Stimulated activated naive B cell treated with anti-CD40 and anti-IgM and Interleukin-4, amounts not matched to agents 10 μg/mL and 1 μg/mL and 100 μg/mL, for 72 hours (primary cell): ENCODE results near the gene SKAP1.

Experiments
- ATAC-seq, 2 donors: fragments of 150-1000 bp; cut with Tn5 transposase; replicated peaks; 2 replicates each; pipeline ENCODE4 v1.10.0; 2021; ENCODE audit warnings: moderate library complexity in 1 of 2
- DNase-seq: peaks from one replicate; pipeline ENCODE4 v3.0.0; 2021
- H3K27ac Mint-ChIP-seq: one replicate; pipeline ENCODE4 v1.8.0; 2022; ENCODE audit warnings: mild to moderate bottlenecking, mixed read lengths
- H3K27me3 Mint-ChIP-seq, 2 donors: one replicate each; pipeline ENCODE4 v1.8.0; 2022; ENCODE audit warnings: mixed read lengths in 2 of 2
- H3K36me3 Mint-ChIP-seq, 2 donors: one replicate each; pipeline ENCODE4 v1.8.0; 2022; ENCODE audit warnings: mixed read lengths in 2 of 2, mild to moderate bottlenecking in 1 of 2
- H3K4me1 Mint-ChIP-seq, 2 donors: one replicate each; pipeline ENCODE4 v1.8.0; 2022; ENCODE audit warnings: mixed read lengths in 2 of 2, mild to moderate bottlenecking in 1 of 2
- H3K4me3 Mint-ChIP-seq, 2 donors: one replicate each; pipeline ENCODE4 v1.8.0; 2022; ENCODE audit warnings: mild to moderate bottlenecking in 2 of 2, mixed read lengths in 2 of 2, moderate library complexity in 1 of 2
- H3K9me3 Mint-ChIP-seq, 2 donors: one replicate each; pipeline ENCODE4 v1.8.0; 2022; ENCODE audit warnings: mixed read lengths in 2 of 2, mild to moderate bottlenecking in 1 of 2

Gene SKAP1

DNA sequence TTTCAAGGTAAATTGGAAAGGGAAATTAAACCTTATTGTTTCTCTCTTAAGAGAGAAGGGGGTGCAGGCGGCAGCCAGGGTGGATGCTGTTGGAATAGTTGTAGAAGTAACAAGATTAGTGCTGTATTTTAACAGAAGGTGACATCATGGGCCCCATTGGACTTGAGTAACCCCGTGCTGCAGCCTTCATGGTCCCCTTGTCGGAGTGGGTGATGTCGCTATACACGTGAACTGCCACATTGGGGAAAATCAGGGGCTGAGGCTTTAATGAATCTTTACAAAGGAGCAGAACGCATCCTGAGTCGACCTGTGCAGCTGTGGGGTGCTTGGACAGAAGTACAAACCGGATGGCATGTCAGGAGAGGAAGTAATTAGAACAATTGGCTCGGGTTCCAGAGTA lies 319.3 kb downstream of the SKAP1 start:
- Mint-ChIP-seq H3K4me1 (peaks cover 30 to 60% of the 10 kb centered on the region in 2 donors), H3K9me3 (peaks cover 0 to 3% of the 10 kb centered on the region in 2 donors), H3K36me3 (peaks cover 46 to 50% of the 10 kb centered on the region in 2 donors), H3K27me3 (no peaks in the 10 kb centered on the region), H3K4me3 (peak overlapping the region; percentile 73 to 91), H3K27ac (peak overlapping the region; percentile 95)
- no peak for ATAC-seq
- no peak for DNase-seq

DNA sequence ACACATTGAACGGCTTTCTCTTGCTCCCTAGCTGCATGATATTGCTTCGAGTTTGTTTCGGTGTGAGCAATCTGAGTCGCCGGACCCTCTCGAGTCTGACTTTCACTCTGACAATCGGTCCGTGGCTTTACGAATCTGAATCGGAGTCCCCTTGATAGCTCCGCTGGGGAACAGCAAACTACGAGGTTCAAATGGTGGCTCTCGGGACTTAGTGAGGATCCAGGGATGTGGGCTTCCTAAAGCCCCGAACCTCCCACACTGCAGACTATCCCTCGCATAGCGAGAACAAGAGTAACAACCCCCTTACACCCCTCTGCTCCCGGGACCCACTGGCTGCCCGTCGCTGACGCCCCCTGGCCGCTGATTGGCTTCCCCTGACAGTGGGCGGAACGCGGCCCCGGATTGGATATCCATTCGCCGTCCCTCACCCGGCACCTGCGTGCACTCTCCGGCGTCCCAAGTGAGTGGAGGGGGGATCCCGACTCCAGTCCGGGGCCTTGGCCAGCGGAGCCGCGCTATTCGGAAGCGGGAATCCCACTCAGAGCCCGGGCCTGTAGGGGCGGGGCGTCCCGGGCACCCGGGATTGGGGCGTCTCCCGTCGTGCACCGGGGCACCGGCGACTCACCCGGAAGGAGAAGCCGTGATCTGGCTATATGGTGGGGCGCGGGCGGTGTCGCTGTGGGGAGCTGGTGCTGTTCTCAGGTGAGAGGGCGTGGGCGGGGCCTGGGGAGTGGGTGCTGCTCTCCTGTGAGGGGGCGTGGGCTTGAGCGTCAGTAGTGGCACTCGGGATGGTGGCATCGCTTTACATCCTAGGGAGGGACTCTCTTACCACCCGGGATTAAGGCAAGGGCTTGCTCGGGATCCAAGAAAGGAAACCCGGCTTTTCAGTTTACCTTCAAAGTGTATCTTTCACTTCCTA lies 322.6 kb downstream of the SKAP1 start, which contains the start of gene SNX11:
Gene SNX11, plus strand, starts transcription at position 630 of the 919 bp plus-strand sequence. CDS start 4,278 bp downstream, outside the sequence.
- Mint-ChIP-seq H3K4me3 (peak within 1 kb of the TSS; percentile 73 to 91), H3K36me3 (peaks cover 31 to 39% of the 10 kb centered on the region in 2 donors), H3K27me3 (no peaks in the 10 kb centered on the region), H3K9me3 (peaks cover 2 to 11% of the 10 kb centered on the region in 2 donors), H3K4me1 (peaks cover 28 to 65% of the 10 kb centered on the region in 2 donors), H3K27ac (peak within 1 kb of the TSS; percentile 95)
- ATAC-seq: peak; percentile 73 to 78
- DNase-seq: peak; percentile 91

DNA sequence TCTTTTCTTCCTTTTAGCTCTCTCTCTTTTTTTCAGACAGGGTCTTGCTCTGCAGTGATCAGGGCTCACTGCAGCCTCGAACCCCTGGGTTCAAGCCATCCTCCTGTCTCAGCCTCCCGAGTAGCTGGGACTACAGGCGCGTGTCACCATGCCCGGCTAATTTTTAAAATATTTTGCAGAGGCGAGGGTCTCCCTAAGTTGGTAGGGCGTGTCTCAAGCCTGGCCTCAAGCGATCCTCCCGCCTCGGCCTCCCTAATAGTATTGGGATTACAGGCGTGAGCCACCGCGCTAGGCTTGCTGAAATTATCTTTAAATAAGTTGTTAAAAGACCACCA lies 323.2 kb downstream of the SKAP1 start:
- peaks cover 25 to 33% of the 10 kb centered on the region in 2 donors for H3K36me3 Mint-ChIP-seq
- H3K4me3 Mint-ChIP-seq: peak overlapping the region; percentile 73 to 91
- H3K4me1 Mint-ChIP-seq: peaks cover 27 to 65% of the 10 kb centered on the region in 2 donors
- H3K9me3 Mint-ChIP-seq: peaks cover 2 to 10% of the 10 kb centered on the region in 2 donors
- DNase-seq (no peak), ATAC-seq (no peak)
- H3K27ac Mint-ChIP-seq: peak overlapping the region; percentile 95
- no peaks in the 10 kb centered on the region for H3K27me3 Mint-ChIP-seq

DNA sequence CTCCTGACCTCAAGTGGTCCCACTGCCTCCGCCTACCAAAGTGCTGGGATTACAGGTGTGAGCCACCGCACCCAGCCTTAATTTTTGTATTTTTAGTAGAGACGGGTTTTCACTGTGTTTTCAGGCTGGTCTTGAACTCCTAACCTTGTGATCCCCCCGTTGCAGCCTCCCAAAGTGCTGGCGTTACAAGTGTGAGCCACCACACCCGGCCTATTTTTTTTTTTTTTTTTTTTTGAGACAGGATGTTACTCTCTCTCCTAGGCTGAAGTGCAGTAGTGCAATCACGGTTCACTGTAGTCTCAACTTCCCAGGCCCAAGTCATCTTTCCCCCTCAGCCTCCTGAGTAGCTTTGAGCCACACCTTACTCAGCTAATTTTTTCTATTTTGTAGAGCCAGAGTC lies 325.6 kb downstream of the SKAP1 start:
- H3K27ac Mint-ChIP-seq: no peak overlapping the region
- ATAC-seq (no peak), DNase-seq (no peak)
- H3K9me3 Mint-ChIP-seq: peaks cover 2 to 13% of the 10 kb centered on the region in 2 donors
- peaks cover 19 to 22% of the 10 kb centered on the region in 2 donors for H3K36me3 Mint-ChIP-seq
- H3K4me3 Mint-ChIP-seq: no peak overlapping the region
- H3K27me3 Mint-ChIP-seq: no peaks in the 10 kb centered on the region
- peaks cover 23 to 63% of the 10 kb centered on the region in 2 donors for H3K4me1 Mint-ChIP-seq

DNA sequence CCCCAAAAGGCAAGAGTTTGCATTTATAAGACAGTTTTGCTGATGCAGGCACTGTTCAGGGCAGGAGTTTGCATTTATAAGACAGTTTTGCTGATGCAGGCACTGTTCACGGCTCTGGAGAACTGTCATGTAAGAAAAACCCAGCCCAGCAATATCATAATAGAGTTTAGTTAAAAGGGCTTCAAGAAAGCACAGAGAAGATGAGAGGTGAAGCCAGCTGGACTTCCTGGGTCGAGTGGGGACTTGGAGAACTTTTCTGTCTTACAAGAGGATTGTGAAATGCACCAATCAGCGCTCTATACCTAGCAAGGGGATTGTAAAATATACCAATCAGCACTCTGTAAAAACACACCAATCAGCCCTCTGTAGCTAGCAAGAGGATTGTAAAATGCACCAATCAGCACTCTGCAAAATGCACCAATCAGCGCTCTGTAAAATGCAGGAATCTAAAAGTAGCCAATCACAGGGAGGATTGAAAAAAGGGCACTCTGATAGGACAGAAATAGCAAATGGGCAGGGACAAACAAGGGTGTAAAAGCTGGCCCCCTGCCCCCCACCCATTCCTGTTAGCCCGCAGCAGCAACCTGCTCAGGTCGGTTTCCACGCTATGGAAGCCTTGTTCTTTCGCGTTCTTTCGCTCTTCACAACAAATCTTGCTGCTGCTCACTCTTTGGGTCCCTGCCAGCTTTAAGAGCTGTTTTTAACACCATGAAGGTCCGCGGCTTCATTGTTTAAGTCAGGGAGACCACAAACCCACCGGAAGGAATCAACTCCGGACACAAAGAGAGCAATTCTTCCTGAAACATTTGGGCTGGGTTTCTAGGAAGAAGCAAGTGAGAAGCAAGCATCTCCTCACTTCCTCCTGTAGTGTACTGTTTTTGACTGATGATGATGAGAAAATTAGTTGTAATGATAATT lies 327.0 kb downstream of the SKAP1 start:
- Mint-ChIP-seq H3K27me3 (no peaks in the 10 kb centered on the region), H3K9me3 (peaks cover 2 to 13% of the 10 kb centered on the region in 2 donors), H3K36me3 (peaks cover 14 to 18% of the 10 kb centered on the region in 2 donors), H3K4me1 (peaks cover 24 to 67% of the 10 kb centered on the region in 2 donors), H3K27ac (peak overlapping the region; percentile 67), H3K4me3 (peak overlapping the region in 1 of 2 donors; percentile 39)
- ATAC-seq (no peak), DNase-seq (peak; percentile 38)

DNA sequence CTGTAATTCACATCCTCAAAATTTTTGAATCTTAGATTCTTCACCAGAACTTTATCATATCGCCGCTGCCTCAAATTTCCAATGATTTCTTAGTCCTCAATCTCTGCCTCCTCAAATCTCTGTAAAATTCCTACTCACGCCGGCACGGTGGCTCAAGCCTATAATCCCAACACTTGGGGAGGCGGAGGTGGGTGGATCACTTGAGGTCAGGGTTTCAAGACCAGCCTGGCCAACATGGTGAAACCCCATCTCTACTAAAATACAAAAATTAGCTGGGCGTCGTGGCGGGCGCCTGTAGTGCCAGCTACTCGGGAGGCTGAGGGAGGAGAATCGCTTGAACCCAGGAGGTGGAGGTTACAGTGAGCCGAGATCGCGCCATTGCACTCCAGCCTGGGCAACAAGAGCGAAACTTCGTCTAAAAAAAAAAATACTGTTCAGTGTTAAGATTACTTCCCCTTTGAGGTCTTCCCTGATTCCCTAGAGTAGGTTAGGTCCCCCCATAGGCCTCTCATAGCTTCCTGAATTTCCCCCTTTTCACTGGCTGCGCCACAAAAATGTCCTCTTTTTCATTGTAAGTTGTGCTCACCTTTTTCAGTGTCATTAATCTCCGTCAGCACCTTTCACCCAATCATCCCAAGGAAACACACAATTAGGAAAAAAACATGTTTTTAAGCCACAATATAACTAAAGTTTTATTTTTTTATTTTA lies 327.8 kb downstream of the SKAP1 start:
- Mint-ChIP-seq H3K27ac (peak overlapping the region; percentile 91), H3K4me3 (peak overlapping the region; percentile 75 to 77), H3K36me3 (peaks cover 9 to 12% of the 10 kb centered on the region in 2 donors), H3K9me3 (peaks cover 2 to 13% of the 10 kb centered on the region in 2 donors), H3K4me1 (peaks cover 24 to 75% of the 10 kb centered on the region in 2 donors), H3K27me3 (no peaks in the 10 kb centered on the region)
- no peak for DNase-seq
- no peak for ATAC-seq

DNA sequence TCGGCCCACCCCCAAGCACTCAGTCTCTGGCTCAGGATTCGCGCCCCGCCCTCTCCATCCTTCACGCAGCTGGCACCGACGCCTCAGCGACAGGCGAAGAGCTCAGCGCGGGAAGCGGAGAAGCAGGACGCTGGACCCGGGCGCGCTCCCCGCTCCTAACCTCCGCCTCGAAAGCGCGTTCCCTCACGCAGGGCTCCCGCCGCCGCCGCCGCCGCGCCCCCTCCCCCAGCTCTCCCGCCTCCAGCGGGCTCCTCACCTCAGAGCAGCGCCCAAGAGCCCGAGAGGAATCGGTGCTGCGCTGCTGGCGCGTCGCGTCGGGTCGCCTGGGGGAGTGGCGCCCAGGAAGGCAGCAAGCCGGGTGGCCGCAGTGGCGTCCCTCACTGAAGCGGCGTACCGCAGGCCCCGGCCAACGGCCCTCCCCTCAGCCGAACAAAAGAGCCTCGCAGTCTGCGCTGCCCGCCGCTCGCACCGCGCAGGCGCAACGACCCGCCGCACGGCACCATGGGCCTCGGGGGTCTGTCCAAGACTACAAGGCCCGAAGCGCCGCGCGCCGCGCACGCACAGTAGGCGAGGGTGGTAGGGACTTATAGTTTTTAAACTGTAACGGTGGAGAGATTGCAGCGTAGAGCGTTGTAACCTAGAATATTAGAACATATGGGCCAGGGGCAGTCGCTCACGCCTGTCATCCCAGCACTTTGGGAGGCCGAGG lies 328.8 kb downstream of the SKAP1 start, which contains the start of gene CBX1:
Gene CBX1, minus strand, starts transcription at position 467 of the 709 bp plus-strand sequence. CDS start 24,474 bp downstream, outside the sequence.
- H3K9me3 Mint-ChIP-seq: peaks cover 2 to 13% of the 10 kb centered on the region in 2 donors
- H3K27ac Mint-ChIP-seq: peak within 1 kb of the TSS; percentile 96
- DNase-seq (peak; percentile 94), ATAC-seq (peak; percentile 94 to 96)
- H3K36me3 Mint-ChIP-seq: peaks cover 9 to 12% of the 10 kb centered on the region in 2 donors
- no peaks in the 10 kb centered on the region for H3K27me3 Mint-ChIP-seq
- H3K4me3 Mint-ChIP-seq: peak within 1 kb of the TSS; percentile 99
- peaks cover 19 to 69% of the 10 kb centered on the region in 2 donors for H3K4me1 Mint-ChIP-seq

DNA sequence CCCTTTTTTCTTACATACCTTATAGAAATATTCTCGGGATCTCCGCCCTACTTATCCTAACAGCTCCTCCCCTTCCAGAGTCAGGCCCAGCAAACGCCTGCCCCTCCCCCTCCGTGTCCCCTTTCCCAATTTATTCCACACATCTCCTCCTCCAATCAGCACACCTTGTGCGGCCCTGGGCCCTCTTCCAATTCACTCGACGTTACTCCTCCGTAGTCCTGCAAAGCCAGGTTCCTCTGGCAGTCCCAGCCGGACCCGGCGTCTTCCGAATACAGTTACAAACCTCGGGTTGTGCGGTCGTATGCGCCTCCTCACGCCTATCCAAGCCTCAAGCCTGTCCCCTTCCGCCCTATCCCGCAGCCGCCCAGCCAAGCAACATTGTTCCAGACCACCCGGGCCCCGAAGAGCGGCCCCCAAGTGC lies 329.4 kb downstream of the SKAP1 start:
- no peaks in the 10 kb centered on the region for H3K27me3 Mint-ChIP-seq
- DNase-seq: no peak
- peaks cover 19 to 74% of the 10 kb centered on the region in 2 donors for H3K4me1 Mint-ChIP-seq
- peaks cover 2 to 13% of the 10 kb centered on the region in 2 donors for H3K9me3 Mint-ChIP-seq
- ATAC-seq: no peak
- H3K4me3 Mint-ChIP-seq: peak overlapping the region; percentile 99
- H3K27ac Mint-ChIP-seq: peak overlapping the region; percentile 96
- H3K36me3 Mint-ChIP-seq: peaks cover 9 to 12% of the 10 kb centered on the region in 2 donors

DNA sequence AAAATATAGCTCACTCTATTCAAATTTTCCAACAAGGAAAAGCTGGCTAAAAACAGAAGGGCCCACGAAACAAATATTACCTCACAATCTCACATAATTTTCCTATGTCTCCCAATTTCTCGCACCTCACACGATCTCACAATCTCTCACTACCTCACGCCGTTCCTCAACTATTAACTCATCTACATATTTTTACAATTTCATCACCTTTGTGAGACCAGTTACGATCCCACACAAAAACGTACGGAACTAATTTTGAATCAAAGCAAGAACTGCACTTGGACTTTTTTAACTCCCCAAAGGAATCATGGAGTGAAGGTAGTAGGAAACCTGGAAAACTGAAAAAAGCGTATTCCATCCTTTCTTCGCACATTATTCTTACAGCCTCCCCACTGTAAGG lies 329.9 kb downstream of the SKAP1 start:
- ATAC-seq (no peak), DNase-seq (no peak)
- Mint-ChIP-seq H3K4me1 (peaks cover 19 to 78% of the 10 kb centered on the region in 2 donors), H3K4me3 (peak overlapping the region; percentile 99), H3K27me3 (no peaks in the 10 kb centered on the region), H3K9me3 (peaks cover 2 to 13% of the 10 kb centered on the region in 2 donors), H3K27ac (no peak overlapping the region), H3K36me3 (peaks cover 9 to 12% of the 10 kb centered on the region in 2 donors)

DNA sequence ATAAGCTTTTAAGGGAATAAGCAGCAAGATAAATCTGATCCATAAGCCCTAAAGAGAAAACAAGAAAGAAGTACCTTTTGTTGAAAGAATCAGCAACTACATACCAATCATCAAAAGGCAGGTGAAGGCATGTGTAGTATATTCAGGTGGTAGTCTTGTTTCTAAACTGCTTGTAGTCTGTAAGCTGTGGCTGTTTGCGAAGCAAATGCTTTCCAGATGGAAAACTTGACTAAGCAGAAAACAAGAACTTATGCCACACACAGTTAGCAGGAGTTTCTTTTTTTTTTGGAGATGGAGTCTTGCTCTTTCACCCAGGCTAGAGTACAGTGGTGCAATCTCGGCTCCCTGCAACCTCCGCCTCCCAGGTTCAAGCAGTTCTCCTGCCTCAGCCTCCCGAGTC lies 334.4 kb downstream of the SKAP1 start:
- H3K27ac Mint-ChIP-seq: no peak overlapping the region
- no peak for DNase-seq

DNA sequence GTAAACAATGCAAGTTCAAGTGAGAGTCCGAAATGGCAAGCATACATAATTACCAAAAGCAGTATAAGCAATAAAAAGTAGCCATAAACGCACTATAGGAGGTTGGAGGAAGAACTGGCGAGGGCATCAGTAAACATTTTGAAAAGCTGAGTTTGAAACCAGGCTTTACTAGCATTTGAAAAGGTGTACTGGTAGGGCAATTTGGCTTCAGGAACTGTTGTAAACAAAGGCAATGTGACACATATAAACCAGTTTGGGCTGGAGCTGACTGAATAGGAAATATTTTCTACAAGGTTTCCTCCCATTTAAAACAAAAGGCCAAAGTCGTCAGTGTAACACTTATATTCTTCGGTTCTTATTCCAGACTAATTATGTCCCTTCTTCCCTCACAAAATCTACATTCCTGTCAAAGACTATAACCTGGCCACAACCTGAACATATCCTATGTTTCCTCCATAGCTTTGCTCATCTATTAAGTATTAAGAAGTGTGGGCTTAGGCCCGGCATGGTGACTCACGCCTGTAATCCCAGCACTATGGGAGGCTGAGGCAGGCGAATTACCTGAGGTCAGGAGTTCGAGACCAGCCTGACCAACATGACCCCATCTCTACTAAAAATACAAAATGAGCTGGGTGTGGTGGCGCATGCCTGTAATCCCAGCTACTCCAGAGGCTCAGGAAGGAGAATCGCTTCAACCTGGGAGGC lies 336.5 kb downstream of the SKAP1 start:
- no peak for ATAC-seq
- no peak for DNase-seq
- Mint-ChIP-seq H3K9me3 (no peaks in the 10 kb centered on the region), H3K27ac (no peak overlapping the region), H3K4me3 (no peak overlapping the region), H3K4me1 (peaks cover 6 to 28% of the 10 kb centered on the region in 2 donors), H3K27me3 (no peaks in the 10 kb centered on the region), H3K36me3 (peaks cover 11 to 13% of the 10 kb centered on the region in 2 donors)

More for the DNA sequence above, 334.4 kb downstream of the SKAP1 start:
- Mint-ChIP-seq H3K4me3 (no peak overlapping the region), H3K4me1 (peaks cover 9 to 41% of the 10 kb centered on the region in 2 donors), H3K9me3 (no peaks in the 10 kb centered on the region), H3K27me3 (no peaks in the 10 kb centered on the region), H3K36me3 (peaks cover 7 to 10% of the 10 kb centered on the region in 2 donors)
- no peak for ATAC-seq

DNA sequence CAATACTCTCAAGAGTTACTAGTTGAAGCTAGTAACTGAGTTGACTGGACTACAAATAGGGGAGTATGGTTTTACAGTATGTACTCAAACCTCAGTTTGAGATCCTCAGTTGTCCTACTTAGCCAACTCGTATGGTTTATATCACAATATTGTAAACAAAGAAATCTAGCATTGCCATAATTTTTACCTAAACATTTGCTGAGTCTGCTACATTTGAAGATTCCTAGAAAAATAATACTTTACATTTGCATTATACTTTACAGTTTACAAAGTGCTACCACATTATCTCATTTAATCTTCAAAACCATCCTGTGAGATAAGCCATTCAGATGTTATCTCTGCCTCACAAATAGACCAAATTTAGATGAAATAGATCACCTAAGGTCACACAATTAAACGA lies 345.1 kb downstream of the SKAP1 start:
- H3K27me3 Mint-ChIP-seq: no peaks in the 10 kb centered on the region
- DNase-seq: no peak
- peaks cover 6 to 11% of the 10 kb centered on the region in 2 donors for H3K36me3 Mint-ChIP-seq
- no peak overlapping the region for H3K27ac Mint-ChIP-seq
- ATAC-seq: no peak
- H3K9me3 Mint-ChIP-seq: no peaks in the 10 kb centered on the region
- peaks cover 0 to 11% of the 10 kb centered on the region in 2 donors for H3K4me1 Mint-ChIP-seq
- no peak overlapping the region for H3K4me3 Mint-ChIP-seq
